Fibroblast of lung (primary cell): ENCODE results near the gene TNIK.

Source experiments
- EZH2 ChIP-seq: IDR thresholded peaks from 2 replicates; pipeline ENCODE4 v1.5.1; 2012; ENCODE audit warnings: low read length, control low read depth, mild to moderate bottlenecking; ENCODE audit errors: missing control alignments
- TF ChIP-seq, protein P1 (sequence below), 2 donors: IDR thresholded peaks in 1 of 2; conservative IDR thresholded peaks in 1 of 2; 1 replicate in 1 of 2; 2 replicates in 1 of 2; pipeline ENCODE4 v1.5.1; 2011 to 2012; ENCODE audit warnings: low read length in 2 of 2, control low read depth in 1 of 2, inconsistent platforms in 1 of 2, low read depth in 1 of 2, mild to moderate bottlenecking in 1 of 2

DNA sequence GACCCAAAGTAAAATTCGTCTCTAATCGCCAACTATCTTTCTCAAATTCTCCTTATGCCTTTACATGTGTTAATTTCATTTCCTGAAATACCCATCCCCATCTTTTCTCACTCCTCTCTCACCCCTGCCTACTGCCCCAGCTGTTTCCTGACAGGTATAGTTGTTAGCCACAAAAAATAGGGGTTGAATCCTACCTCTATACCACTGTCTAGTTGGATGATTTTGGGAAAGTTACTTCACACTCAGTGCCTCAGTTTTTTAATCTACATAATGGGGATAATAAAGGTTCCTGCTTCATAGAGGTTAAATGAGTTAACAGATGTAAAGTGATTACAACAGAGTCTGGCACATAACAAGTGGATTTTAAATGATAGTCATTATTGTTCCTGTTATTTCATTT is 189.7 kb downstream of the TNIK start:
- TF ChIP-seq, protein P1, sequence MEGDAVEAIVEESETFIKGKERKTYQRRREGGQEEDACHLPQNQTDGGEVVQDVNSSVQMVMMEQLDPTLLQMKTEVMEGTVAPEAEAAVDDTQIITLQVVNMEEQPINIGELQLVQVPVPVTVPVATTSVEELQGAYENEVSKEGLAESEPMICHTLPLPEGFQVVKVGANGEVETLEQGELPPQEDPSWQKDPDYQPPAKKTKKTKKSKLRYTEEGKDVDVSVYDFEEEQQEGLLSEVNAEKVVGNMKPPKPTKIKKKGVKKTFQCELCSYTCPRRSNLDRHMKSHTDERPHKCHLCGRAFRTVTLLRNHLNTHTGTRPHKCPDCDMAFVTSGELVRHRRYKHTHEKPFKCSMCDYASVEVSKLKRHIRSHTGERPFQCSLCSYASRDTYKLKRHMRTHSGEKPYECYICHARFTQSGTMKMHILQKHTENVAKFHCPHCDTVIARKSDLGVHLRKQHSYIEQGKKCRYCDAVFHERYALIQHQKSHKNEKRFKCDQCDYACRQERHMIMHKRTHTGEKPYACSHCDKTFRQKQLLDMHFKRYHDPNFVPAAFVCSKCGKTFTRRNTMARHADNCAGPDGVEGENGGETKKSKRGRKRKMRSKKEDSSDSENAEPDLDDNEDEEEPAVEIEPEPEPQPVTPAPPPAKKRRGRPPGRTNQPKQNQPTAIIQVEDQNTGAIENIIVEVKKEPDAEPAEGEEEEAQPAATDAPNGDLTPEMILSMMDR (conservative IDR thresholded peaks at IDR 0.05 in 1 of 2, IDR thresholded peaks at IDR 0.05 in 1 of 2; ENCODE audit: low read depth in 1 of 2, low read length in 2 of 2), result no peak
- TF ChIP-seq EZH2, result no peak
